Measurements from ENCODE around the gene KLHL25. TPM values are rescaled to one million over a fixed set of nuclear protein-coding genes. Genes with fewer than 3 reads are reported as not detected.
A peak's percentile ranks its signal among the peaks of the same experiment; 100 is the strongest.

Gene KLHL25
- total and polyA plus RNA-seq, 2 of the 13 experiments (the other 11 are each of a cell fraction or from before 2014, with no cell fraction given), result 3.7 to 8.2 TPM

- no peak; the same call in none of the 2 replicates for TF ChIP-seq PRDM10 (CRISPR knock-in tag; IDR thresholded peaks at IDR 0.05; ENCODE audit: low read depth)
- TF ChIP-seq ZBTB14 (CRISPR knock-in tag; IDR thresholded peaks at IDR 0.05), result peak; percentile 51; the same call in 1 of the 2 replicates
- TF ChIP-seq NPAS2 (CRISPR knock-in tag; IDR thresholded peaks at IDR 0.05; ENCODE audit: borderline replicate concordance), result no peak
- peak; percentile 74; the same call in 1 of the 2 replicates for TF ChIP-seq ZNF543 (CRISPR knock-in tag; IDR thresholded peaks at IDR 0.05)
- no peak for TF ChIP-seq FIP1L1 (IDR thresholded peaks at IDR 0.05; ENCODE audit: borderline replicate concordance, insufficient read depth, low read depth, low read length)
- peak; percentile 90; the same call in 1 of the 2 replicates for TF ChIP-seq TSC22D2 (CRISPR knock-in tag; IDR thresholded peaks at IDR 0.05; ENCODE audit: borderline replicate concordance)
- no peak for TF ChIP-seq EZH2 (conservative IDR thresholded peaks at IDR 0.05; ENCODE audit: low read depth, low read length)
- no peak for TF ChIP-seq IKZF1 (IDR thresholded peaks at IDR 0.05)
- no peak for TF ChIP-seq ZXDC (CRISPR knock-in tag; IDR thresholded peaks at IDR 0.05)
- no peak for TF ChIP-seq NONO (IDR thresholded peaks at IDR 0.05)
- TF ChIP-seq NONO (CRISPR knock-in tag; conservative IDR thresholded peaks at IDR 0.05), result peak; percentile 88
- no peak for TF ChIP-seq TBL1XR1 (IDR thresholded peaks at IDR 0.05; ENCODE audit: borderline replicate concordance, low read length, partially characterized antibody)
- no peak for TF ChIP-seq NCOA5 (CRISPR knock-in tag; IDR thresholded peaks at IDR 0.05)
- peak; percentile 98 for TF ChIP-seq KDM2A (CRISPR knock-in tag; IDR thresholded peaks at IDR 0.05; ENCODE audit: borderline replicate concordance, low read depth)
- TF ChIP-seq KDM6A (CRISPR knock-in tag; IDR thresholded peaks at IDR 0.05; ENCODE audit: low read depth), result 0 out of 2 replicates have a peak, but pooled peaks have one; percentile 37
- 0 out of 2 replicates have a peak, but pooled peaks have one; percentile 54 for TF ChIP-seq ZNF619 (CRISPR knock-in tag; IDR thresholded peaks at IDR 0.05)
- TF ChIP-seq SRSF4 (IDR thresholded peaks at IDR 0.05; ENCODE audit: low read depth, low read length, poor library complexity, severe bottlenecking), result no peak
- TF ChIP-seq ZC3H4 (CRISPR knock-in tag; IDR thresholded peaks at IDR 0.05; ENCODE audit: borderline replicate concordance), result no peak
- TF ChIP-seq BCL6 (CRISPR knock-in tag; IDR thresholded peaks at IDR 0.05), result peak; percentile 61
- TF ChIP-seq NCOR1 (IDR thresholded peaks at IDR 0.05; ENCODE audit: borderline replicate concordance, low read length), result peak; percentile 63
- no peak for TF ChIP-seq RFX1 (IDR thresholded peaks at IDR 0.05)
- no peak for TF ChIP-seq CHCHD3 (CRISPR knock-in tag; IDR thresholded peaks at IDR 0.05)
- no peak for TF ChIP-seq NFATC3 (CRISPR knock-in tag; IDR thresholded peaks at IDR 0.05)
- TF ChIP-seq CC2D1A (CRISPR knock-in tag; IDR thresholded peaks at IDR 0.05), result no peak
These were observed 45.5 kb upstream of the KLHL25 start (continued) for GRCh38 chr15:85840079-85840801.

Measured in HepG2 (cell line).